GM12865 (cell line): Measurements from ENCODE around the gene P3H2.

Source experiments
- DNase-seq: peaks from one replicate; pipeline ENCODE4 v3.0.0; 2010; ENCODE audit warnings: low read depth
- H3K4me3 ChIP-seq: 2 replicates; pipeline ENCODE4 v1.5.1; 2011; ENCODE audit warnings: mild to moderate bottlenecking, low read depth, low read length, control low read depth
- TF ChIP-seq, protein P1 (sequence below): IDR thresholded peaks from 2 replicates; pipeline ENCODE4 v1.5.1; 2011; ENCODE audit warnings: low read length, control low read depth, low read depth, inconsistent platforms; ENCODE audit not compliant: insufficient read depth; ENCODE audit errors: missing control alignments

The P3H2 gene

DNA sequence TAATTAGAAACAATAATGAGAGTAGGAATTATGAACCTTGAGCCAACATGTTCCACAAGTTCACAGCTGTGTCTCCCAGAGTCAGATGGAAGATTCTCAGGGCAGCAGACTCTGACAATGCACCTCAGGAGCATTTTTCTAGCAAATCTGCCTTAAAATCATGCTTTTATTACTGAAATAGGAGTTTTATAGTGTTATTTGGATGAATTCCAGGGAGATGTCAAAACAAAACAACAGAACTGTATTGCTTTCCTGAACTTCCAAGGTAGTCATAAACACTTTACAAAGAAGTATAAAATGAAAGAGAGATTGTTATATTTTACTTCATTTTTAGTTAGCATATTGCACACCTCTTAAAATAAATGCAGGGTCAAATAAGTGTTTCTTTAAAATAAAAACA is 77.0 kb downstream of the P3H2 start:
- DNase-seq = no peak
- peak overlapping the region; percentile 18; the same call in 1 of the 2 replicates for H3K4me3 ChIP-seq
- TF ChIP-seq, protein P1, sequence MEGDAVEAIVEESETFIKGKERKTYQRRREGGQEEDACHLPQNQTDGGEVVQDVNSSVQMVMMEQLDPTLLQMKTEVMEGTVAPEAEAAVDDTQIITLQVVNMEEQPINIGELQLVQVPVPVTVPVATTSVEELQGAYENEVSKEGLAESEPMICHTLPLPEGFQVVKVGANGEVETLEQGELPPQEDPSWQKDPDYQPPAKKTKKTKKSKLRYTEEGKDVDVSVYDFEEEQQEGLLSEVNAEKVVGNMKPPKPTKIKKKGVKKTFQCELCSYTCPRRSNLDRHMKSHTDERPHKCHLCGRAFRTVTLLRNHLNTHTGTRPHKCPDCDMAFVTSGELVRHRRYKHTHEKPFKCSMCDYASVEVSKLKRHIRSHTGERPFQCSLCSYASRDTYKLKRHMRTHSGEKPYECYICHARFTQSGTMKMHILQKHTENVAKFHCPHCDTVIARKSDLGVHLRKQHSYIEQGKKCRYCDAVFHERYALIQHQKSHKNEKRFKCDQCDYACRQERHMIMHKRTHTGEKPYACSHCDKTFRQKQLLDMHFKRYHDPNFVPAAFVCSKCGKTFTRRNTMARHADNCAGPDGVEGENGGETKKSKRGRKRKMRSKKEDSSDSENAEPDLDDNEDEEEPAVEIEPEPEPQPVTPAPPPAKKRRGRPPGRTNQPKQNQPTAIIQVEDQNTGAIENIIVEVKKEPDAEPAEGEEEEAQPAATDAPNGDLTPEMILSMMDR = no peak

DNA sequence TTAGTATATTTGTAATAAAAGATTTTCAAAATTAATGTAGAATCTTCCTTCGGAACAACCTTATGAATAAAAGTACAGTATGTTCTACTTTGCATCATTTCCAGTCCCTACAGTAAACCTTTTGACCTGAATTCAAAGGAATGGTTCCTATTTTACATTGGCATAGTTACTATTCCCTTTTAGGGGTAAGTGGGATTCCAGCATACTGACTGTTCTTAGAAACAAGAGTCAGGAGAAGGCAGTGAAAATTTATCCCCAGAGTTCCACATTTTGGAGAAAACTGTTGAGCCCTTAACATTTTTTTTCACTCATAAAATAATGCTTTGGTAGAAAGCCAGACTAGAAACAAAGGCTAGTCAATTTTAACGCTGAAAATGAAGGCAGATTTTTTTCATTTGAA is 78.1 kb downstream of the P3H2 start:
- no peak overlapping the region for H3K4me3 ChIP-seq
- TF ChIP-seq, protein P1 = no peak
- DNase-seq = no peak

DNA sequence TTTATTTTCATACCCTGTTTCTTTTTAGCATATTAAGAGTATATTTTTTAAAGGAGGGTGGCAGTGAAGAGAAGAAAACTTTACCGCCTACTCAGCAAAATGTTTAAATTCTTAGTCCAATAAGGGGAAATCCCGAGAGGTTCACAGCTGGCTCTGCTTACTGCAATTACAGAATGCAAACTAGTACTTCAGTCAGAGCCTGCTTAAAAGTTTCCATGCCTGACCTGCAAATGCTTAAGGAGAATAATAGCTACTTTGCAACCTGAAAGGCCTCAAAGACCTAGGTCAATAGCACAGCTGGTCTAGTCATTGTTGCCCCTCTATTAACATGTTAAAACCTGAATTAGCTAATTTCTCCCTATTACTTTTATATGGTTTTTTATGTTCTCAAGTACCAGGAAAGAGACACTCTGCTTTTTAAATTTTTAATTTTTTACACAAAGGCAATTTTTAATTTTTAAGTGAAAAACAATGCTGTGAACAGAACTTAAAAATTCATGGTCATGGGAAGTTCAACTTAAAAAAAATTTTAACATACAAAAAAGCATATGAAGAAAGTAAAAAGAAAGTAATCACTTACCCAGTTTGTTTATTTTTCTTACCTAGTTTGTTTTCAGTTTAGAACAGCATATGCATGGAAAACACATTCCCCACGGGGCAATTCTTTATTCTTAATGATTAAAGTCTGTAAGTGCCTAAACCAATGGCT is 79.2 kb downstream of the P3H2 start:
- TF ChIP-seq, protein P1 = no peak
- DNase-seq = peak; percentile 85
- H3K4me3 ChIP-seq = peak overlapping the region; percentile 16; the same call in 1 of the 2 replicates

DNA sequence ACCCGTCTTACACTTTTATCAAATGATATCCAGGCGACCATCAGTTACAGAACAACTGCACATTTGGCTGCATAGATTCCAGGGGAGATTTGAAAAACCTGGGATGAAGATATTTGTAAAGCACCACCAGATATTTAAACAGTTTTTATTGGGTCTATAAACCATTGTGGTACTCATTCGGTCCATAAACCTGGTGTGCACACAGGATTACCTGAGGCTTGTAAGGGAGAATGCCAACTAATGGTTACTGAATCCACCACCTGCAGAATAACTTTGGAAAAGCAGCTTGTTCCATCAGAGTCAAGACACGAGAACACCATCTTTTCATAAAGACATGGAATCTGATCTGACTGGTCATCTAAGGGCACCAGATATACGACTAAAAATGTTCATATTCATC is 80.6 kb downstream of the P3H2 start:
- no peak overlapping the region for H3K4me3 ChIP-seq
- TF ChIP-seq, protein P1 = no peak
- no peak for DNase-seq

DNA sequence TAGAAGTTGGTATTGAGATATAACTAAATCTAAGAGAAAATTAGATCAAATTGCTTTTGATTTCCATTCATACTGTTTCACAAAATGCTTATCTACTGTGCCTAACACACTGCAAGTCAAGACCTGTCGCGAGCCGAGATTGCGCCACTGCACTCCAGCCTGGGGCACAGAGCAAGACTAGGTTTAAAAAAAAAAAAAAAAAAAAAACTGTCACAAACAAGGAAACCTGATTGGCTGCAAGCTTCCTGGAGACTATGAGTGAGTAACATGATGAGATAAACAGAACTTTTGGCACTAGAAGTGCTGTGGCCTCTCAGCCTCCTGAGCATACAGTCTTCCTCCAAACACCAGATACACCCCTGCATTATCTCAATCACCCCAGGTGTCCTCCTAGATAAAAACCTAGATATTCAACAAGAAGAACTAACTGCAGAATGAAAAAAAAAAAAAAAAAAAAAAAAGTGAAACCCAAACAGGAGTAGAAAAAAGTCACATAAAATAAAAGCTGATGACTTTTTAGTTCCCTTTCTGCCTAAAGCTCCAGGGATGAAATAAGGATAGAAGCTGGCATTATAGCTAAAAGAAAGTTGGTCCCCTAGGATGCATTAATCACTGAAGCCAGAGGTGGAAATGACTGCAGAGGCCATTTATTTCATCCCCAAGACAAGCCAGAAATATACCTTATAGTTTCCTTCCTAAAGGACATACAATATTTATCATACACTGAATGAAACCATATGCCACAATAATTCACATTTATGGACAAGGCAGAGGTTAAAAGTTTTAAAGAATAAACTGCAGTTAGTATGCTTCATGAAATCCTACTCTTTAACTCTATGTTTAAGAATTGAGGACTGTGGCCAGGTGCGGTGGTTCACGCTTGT is 82.4 kb downstream of the P3H2 start:
- TF ChIP-seq, protein P1 = no peak
- no peak overlapping the region for H3K4me3 ChIP-seq
- no peak for DNase-seq

DNA sequence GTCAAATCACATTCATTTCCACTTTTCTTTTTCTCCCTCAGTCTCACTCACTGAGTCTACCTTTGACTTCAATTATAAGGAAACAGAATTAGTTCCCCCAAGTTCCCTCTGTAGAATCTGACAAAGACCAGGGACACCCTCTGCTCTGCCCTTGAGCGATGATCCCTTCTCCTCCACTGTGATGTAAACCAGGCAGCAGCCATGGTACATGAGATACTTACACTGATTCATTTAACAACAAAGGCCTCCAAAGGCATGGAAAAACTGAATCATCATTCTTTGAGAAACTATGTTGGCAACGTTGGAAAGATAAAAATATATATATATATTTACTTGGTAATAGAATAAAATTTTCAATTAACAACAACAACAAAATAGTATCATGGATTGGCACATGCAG is 84.1 kb downstream of the P3H2 start:
- no peak overlapping the region for H3K4me3 ChIP-seq
- no peak for DNase-seq
- TF ChIP-seq, protein P1 = no peak
